Fibroblast of lung (primary cell): ENCODE data around the gene TLL1.

ENCODE experiments used
- CTCF ChIP-seq, 2 donors: IDR thresholded peaks in 1 of 2; conservative IDR thresholded peaks in 1 of 2; 1 replicate in 1 of 2; 2 replicates in 1 of 2; pipeline ENCODE4 v1.5.1; 2011 to 2012; ENCODE audit warnings: low read length in 2 of 2, control low read depth in 1 of 2, inconsistent platforms in 1 of 2, low read depth in 1 of 2, mild to moderate bottlenecking in 1 of 2
- EZH2 ChIP-seq: IDR thresholded peaks from 2 replicates; pipeline ENCODE4 v1.5.1; 2012; ENCODE audit warnings: low read length, control low read depth, mild to moderate bottlenecking; ENCODE audit errors: missing control alignments

- TF ChIP-seq EZH2 (no peak), CTCF (conservative IDR thresholded peaks at IDR 0.05 in 1 of 2, IDR thresholded peaks at IDR 0.05 in 1 of 2; ENCODE audit: low read depth in 1 of 2, low read length in 2 of 2) (no peak)
Observed at GRCh38 chr4:165875446-165875845, 2.4 kb downstream of the TLL1 start.
